AG09309 (cell line): Measurements from ENCODE around the gene KANK4.

ENCODE experiments used
- DNase-seq: peaks from one replicate; pipeline ENCODE4 v3.0.0-alpha.2; 2010; ENCODE audit warnings: low read depth
- H3K4me3 ChIP-seq: 2 replicates; pipeline ENCODE4 v1.5.1; 2011; ENCODE audit warnings: mild to moderate bottlenecking, low read depth, low read length, moderate library complexity; ENCODE audit not compliant: control insufficient read depth
- TF ChIP-seq, protein P1 (sequence below): IDR thresholded peaks from 2 replicates; pipeline ENCODE4 v1.5.1; 2011; ENCODE audit warnings: mild to moderate bottlenecking, low read depth, low read length, inconsistent platforms; ENCODE audit not compliant: insufficient read depth, control insufficient read depth; ENCODE audit errors: missing control alignments

Gene KANK4

GRCh38 chr1:62271134-62271533 is 48.1 kb downstream of the KANK4 start:
- DNase-seq = no peak
- TF ChIP-seq, protein P1, sequence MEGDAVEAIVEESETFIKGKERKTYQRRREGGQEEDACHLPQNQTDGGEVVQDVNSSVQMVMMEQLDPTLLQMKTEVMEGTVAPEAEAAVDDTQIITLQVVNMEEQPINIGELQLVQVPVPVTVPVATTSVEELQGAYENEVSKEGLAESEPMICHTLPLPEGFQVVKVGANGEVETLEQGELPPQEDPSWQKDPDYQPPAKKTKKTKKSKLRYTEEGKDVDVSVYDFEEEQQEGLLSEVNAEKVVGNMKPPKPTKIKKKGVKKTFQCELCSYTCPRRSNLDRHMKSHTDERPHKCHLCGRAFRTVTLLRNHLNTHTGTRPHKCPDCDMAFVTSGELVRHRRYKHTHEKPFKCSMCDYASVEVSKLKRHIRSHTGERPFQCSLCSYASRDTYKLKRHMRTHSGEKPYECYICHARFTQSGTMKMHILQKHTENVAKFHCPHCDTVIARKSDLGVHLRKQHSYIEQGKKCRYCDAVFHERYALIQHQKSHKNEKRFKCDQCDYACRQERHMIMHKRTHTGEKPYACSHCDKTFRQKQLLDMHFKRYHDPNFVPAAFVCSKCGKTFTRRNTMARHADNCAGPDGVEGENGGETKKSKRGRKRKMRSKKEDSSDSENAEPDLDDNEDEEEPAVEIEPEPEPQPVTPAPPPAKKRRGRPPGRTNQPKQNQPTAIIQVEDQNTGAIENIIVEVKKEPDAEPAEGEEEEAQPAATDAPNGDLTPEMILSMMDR = no peak

GRCh38 chr1:62269851-62270495 is 49.3 kb downstream of the KANK4 start:
- H3K4me3 ChIP-seq = no peak overlapping the region
- no peak for DNase-seq
- TF ChIP-seq, protein P1 = no peak

More at GRCh38 chr1:62271134-62271533, 48.1 kb downstream of the KANK4 start:
- H3K4me3 ChIP-seq = no peak overlapping the region

DNA sequence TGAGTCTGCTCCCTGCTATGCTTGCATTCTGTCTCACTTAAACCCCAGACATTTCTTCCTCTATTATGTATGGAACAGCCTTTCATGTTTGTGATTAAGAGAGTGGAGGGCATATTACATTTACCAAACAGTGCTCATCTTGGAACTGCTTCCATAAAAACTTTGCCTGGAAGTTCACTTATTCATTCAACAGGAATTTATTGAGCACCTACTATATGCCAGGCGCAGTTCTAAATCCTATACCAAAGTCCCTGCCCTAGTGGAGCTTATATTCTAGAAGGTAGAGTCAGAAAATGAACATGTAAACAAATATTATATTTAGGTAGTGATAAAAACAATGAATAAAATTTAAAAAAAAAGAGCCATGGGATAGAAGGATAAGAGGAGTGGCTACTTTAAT is 49.8 kb downstream of the KANK4 start:
- no peak for DNase-seq
- TF ChIP-seq, protein P1 = no peak
- H3K4me3 ChIP-seq = no peak overlapping the region

DNA sequence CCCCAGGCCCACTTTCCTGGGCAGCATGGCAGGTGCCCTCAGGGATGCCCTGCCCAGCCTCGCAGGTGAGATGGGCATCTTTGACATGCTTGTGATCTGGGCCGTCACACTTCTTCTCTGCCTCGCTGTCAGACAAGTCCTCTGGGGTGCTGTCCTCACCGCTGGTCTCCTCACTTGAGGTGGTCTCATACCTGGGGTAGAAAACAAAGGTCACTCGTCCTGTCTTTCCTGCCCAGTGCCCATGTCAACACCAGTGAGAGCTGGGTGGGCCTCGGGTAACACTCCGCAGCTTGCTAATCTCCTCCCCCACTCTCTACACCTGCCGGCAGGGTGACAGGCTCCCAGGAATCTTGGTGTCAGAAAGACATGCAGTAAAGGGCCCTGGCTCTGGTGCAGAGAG is 50.9 kb downstream of the KANK4 start:
- no peak for DNase-seq
- TF ChIP-seq, protein P1 = no peak
- no peak overlapping the region for H3K4me3 ChIP-seq

- TF ChIP-seq, protein P1 = no peak
- no peak for DNase-seq
- H3K4me3 ChIP-seq = no peak overlapping the region
These were observed 53.0 kb downstream of the KANK4 start for GRCh38 chr1:62265956-62266935.

DNA sequence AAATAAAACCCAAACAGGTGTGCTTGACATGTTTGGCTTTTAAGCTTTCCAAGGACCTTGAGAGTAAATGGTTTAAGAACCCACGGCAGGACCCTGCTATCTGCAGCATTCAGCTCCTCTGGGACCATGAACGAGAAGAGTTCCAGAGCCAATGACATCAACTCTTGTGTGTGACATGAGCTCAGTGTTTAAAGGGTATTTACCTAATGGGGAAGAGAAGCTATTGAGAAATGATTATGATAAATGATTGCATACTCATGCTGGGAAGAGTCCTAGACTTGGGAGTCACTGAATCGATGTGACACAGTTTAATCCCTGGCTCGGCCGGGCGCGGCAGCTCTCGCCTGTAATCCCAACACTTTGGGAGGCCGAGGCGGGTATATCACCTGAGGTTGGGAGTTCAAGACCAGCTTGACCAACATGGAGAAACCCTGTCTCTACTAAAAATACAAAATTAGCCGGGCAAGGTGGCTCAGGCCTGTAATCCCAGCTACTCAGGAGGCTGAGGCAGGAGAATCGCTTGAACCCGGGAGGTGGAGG is 55.4 kb downstream of the KANK4 start:
- H3K4me3 ChIP-seq = no peak overlapping the region
- TF ChIP-seq, protein P1 = no peak
- no peak for DNase-seq
